NCI-H2227 (cell line): ENCODE data around the gene SIK1.
"Not testable (repeated sequence)": the region's sequence is repeated elsewhere in the genome, so short reads cannot be mapped to it uniquely, and the experiment has no call there.

ENCODE experiments used
- DNase-seq: peaks from one replicate; lab custom pipeline; 2025; ENCODE audit not compliant: unreplicated experiment; lab: John Stamatoyannopoulos, UW

The SIK1 gene

DNA sequence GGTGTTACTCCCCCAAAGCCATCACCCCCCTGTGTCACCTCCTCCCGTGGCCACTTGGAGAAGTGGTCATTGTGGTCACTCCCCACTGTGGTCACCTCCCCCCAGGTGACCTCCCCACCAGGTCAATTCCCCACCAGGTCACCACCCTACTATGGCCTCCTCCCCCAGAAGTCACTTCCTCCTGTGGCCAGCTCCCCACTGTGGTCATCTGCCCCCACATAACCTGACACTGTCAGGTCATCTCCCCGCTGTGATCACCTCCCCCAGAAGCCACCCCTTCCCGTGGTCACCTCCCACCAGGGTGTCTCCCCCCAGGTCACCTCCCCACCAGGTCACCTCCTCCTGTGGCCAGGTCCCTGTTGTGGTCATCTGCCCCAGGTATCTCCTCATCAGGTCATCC lies 28.9 kb downstream of the SIK1 start:
- DNase-seq = not testable (repeated sequence)

DNA sequence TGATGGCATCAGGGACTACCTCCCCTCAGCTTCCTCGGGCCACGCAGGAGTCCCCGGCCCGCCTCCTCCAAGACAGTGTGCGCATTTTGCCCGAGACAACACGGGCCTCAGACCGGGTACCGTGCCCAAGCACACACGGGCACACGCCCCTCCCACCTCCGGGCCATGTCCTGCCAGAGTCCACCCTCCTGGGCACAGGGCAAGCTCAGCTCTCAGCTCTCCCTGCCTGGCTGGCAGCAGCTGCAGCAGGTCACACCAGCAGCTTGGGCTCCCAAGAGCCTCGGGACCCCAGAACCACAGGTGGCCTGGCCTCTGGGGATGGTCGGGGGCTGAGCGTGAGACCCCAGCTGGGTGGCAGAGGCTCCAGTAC lies 29.5 kb downstream of the SIK1 start:
- not testable (repeated sequence) for DNase-seq

DNA sequence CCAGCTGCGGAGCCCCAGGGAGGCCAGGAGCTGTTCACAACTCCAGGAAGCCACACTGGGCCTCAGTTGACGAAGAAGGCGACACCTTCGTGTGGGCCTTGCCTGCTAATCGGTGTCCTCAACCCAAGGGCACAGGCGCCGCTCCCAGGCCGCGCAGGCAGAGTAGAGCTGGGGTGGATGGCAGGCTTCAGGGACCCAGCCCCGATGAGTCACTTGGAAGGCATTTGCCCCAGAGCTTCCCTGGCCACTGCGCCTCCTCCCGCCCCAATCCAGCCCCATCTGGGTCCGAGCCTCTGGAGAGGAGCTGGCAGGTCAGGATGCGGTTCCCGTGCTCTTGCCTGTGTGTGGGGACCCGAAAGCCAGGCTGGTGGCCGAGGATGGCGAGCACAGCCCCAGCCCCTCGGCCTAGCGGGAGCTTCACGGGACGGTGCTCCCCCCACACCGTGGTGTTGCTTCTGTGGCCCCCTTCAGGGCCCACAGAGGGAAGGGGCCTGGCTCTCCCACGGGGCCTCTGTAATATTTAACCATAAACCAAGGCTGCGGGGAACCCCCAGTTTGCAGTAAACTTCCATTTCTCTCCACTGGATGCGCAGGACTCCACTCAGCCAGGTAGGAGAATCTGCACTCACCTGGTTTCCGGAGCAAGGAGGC lies 30.0 kb downstream of the SIK1 start:
- DNase-seq = not testable (repeated sequence)

DNA sequence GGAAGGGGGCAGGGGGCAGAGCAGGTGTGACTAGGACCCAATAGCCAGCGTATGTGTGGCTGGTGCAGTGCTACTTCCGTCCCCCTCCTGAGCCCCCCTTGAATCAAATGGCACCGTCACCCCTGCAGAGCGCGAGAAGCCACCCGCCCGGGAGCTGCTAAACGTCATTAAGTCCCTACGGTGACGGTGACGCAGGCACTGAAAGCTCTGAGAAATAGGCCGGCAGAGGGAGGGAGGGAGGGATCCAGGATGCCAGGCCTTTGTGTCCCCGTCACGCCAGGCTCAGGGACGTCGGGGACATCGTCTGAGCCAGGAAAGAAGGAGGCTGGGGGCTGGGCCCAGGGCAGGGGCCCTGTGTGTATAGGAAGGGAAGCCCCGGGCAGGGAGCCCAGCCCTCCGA lies 43.6 kb downstream of the SIK1 start:
- not testable (repeated sequence) for DNase-seq

DNA sequence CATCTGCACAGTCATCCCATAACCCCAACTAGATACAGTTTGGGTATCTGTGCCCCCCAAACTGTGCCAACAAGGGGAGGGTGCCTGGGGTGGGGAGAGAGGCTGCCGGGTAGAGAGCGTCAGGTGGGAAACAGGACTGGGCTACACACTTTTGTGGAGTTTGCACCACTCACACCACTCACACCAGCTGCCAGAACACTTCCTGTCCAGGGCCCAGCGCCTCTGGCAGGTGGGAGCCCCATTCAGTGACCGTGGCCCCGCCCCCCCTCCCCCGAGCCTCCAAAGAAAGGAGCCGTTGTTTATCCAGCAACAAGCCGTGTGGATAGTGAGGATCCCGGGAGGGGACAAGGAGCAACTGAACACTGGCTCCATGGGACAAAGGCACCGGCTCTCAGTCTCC lies 44.0 kb downstream of the SIK1 start:
- DNase-seq = not testable (repeated sequence)

DNA sequence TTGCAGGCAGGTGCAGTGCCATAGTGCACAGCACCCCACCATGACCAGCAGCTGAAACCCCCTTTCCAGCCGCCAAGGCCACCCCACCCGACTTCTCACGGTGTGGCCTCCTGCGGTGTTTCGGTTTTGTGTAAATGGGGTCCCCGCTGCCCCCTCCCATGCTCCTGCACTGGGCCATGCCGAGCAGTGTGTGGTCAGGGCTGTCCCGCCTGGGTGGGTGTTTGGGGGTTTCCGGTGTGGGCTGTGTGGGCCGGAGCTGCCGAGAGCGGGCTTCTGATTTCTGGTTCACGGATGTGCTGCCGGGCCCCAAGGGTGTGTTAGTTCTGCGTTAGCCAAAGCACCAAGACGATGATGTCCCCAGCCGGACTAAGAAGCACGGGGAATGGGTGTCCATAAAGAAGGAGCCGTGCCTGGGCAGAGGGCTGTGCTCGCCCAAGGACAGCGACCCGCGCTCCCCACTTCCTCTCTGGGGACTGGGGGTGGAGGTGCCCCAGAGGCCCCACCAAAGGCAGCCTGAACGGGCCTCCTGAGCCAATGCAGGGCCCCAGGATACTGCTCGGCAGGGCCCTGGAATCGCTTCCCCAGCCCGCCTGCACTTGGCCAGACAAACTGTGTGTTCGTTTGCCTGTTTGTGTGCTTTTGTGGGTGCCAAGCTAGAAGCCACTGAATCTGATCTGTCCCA lies 45.9 kb downstream of the SIK1 start:
- DNase-seq = not testable (repeated sequence)

DNA sequence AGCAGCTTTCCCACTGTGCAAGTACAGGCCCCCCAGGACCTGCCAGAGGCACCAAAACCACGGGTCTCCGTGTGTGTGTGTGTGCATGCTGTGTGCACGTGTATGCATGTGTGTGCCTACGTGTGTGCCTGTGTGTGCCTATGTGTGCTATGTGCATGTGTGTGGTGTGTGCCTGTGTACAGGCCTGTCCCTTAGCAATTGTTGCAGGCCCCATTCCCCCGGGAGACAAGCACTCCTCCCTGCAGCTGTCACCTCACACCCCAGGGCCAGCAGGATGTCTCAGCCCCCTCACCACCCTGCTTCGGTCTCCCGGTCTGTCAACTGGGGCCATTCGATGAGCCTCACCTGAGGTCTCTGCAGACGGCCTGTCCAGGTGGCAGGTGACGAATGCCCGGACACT lies 46.6 kb downstream of the SIK1 start:
- DNase-seq = not testable (repeated sequence)

DNA sequence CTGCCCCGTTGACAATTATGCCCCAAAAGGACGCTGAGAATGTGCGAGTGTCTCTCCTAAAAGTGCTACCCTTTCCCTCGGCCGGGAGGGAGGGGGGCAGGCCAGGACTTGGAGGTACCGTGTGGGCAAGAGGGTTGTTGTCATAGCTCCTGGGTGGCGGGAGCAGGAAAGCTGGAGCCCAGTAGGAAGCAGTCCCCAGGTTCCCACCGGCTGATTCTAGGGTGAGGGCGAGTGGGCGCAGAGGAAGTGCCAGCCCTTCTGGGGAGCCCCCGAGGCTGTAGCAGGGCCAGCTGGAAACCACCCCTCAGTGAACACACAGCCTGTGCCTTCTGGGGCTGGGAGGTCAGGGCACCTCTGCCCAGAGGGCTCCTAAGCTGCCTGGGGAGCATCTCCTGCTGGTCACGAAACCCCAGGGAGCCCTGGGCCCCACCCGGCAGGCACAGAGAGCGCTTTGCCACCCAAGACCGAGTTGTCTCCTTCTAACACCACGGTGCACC lies 47.3 kb downstream of the SIK1 start:
- DNase-seq = not testable (repeated sequence)

DNA sequence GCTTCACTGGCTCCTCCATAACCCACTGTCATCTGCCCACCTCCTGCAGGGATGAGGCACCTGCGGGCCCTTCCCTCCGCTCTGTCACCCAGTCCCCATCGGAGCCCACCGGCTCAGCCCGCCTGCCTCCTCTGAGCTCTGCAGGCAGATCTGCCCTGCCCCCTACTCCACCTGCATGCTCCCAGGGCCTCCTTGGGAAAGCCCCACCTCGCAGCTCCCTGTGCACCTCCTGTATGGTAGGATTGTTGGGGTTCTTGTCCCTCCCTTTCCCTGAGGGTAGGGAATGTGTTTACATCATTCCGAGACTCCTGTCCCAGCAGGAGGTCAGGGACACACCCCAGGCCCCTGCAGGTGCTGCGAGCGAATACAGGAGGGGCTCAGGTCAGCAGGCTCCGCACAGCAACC lies 50.5 kb downstream of the SIK1 start:
- DNase-seq = no peak

DNA sequence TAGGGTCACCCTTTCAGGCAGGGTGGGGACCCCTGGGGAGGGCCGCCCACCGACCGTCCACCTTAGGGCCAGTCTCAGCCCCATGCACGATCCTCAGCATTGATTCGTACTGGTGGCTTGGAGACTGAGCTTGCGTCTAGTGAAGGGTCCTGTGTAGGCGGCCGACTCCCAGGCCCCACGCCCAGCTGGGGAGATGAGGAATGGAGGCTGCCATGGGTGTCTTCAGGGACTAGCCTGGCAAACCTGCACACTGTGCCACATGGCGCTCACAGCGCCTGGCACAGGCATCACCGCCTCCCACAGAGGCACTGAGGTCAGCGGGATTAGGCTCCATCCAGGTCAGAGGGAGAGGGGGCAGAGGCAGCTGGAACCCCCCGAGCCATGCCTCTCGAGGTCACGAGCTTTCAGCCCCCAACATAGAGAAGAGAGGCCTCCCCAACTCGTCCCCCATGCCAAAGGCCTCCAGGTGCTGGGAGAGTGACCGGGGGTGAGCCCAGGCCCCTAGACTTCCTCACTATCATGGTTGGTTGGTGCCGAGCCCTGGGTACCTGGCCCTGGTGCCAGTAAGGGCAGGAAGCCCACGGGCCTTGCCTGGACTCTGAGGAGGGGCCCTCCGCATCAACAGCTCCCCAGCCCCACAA lies 51.0 kb downstream of the SIK1 start:
- no peak for DNase-seq

DNA sequence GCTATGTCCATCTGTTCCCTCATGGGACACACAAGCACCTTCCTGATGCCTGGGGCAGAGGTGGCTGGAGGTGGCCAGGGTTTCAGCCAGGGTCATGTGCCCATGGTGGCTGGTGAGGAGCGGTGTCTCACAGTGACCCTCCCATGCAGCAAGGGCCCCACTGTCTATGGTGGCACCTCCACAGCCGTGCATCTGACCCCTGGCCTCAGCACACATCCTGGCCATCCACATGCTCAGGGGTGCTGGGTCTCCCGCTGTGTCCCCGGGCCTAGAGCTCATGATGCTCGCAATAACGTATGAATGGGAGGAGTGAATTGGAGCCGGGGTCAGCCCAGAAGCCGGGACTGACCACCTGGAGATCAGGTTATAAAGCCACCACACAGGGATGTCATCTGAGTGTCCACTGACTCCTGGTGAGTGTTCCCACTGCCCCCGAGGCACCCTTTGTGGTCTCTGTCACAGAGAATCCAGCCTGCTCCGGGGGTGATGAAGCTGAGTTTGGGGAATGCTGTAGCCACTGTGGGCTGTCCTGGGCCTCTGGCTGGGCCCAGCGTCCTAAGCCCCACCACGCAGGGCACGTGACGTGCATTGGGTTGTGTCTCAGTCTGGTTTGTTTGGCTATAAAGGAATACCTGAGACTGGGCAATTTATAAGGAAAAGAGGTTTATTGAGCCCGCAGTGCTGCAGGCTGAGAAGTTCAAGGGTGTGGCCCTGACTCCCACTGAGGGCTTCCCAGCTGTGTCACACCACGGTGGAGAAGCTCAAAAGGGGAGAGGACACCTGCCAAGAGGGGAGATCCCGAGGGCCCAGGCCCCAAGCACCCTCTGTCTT lies 51.7 kb downstream of the SIK1 start:
- no peak for DNase-seq

DNA sequence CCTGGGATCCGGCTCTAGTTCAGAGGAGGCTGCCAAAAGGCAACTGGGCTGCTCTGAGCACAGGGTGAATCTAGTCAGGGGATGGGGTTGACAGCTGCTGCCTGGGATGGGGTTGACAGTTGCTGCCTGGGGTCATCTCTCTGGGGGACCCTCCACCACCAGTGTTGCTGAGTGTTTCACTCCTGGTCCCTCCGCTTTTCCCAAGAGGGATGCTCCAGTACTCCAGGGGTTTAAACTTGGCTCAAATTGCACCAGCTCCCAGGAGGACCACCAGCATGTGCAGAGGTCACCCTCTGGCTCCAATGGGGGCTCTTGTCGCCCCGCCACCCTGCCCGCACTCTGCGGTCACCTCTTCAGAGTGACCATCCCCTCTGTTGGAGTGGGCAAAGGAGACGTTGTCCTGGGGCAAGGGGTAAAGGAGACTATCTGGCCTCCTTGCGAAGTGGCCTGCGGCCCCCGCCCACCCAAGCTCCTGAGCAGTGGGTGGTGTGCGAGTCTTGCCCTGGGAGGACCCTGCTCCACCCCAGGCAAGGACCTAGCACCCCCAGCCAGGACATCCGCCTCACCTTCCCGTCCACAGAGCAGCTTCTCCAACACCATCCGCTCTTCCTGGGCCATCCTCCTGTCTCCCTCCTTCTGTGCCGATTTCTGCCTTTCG lies 52.6 kb downstream of the SIK1 start:
- DNase-seq = no peak

DNA sequence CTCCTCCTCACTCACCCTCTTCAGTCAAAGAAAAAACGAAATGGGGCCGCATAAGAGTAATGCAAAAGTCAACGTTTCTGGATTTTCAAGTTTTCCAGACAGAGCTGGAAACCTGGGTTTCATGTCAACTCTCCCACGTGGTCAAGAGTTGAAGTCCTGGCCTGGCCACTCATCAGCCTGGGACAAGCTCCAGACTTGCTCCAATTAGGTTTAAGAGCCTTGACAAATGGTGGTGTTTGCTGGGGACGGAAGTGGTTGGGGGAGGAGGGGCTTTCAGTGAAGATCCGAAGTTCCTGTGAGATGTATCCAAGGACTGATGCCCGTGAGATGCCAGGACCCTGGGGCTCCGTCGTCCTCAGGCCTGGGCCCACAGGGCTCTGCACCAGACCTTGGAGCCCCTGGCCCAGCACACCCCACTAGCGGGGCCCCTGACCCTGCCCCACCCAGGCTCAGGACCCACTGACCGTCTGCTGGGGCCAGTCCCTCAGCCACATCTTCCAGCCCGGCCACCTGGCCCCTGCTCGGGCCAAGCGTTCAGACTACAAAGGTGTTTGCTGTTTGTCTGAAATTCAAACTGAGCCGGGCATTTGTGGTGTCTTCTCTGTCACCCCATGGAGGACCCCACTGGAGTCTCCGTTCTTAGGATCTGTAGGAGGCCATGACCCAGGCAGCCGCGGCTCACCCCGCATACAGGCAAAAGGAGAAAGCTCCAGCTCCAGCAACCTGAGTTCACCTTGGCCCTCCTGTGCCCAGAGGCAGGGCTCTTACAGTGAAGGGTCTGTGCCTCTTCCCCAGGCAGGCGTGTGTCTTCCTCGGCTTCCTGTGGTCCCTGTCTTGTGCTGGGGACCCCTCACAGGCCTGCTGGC lies 53.3 kb downstream of the SIK1 start:
- DNase-seq = no peak

DNA sequence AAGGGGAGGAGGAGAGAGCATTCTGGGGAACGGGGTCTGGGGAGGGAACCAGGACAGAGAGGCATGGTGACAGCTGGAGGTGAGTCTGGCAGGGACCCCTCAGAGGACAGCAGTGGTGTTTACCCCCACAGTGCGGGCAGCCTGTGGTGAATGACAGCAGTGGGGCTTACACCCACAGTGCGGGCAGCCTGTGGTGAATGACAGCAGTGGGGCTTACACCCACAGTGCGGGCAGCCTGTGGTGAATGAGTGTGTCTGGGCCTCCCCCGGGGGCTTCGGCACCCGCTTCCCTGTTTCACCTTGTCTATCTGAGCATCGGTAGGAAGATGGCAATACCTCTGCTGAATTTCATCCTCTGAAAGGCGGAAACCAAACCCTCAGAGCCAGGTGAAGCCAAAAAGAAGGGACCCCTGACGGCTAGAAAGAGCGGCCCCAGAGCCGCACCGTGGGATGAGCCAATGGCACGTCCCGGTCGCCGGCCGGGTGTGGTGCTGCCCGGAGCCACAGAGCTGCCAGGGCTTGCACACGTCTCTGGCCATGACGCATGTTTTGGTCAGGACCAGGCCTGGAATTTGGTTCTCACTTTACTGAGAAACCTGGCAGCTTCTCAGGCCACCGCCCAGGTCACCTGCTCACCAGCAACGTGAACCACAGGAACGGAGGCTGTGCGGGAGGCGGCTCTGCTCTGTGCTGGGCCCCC lies 54.1 kb downstream of the SIK1 start:
- no peak for DNase-seq

DNA sequence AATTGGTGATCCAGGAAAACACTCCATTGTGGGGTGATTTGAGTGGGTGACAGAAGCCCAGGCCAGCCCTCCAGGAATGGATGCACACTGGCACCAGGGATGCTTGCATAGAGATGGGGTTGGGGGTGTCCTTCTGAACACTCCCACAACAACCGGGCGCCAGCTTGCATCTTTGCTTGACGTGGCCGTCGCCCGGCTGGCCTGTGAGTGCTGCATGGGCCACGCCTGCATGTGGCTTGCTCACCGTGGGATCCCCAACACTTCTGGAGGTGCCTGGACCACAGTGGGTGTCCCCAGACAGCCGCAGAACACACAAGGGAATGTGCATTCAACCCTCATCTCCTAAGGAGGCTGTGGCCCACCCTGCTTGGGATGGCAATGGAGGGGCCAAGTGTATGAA lies 55.1 kb downstream of the SIK1 start:
- DNase-seq = no peak

DNA sequence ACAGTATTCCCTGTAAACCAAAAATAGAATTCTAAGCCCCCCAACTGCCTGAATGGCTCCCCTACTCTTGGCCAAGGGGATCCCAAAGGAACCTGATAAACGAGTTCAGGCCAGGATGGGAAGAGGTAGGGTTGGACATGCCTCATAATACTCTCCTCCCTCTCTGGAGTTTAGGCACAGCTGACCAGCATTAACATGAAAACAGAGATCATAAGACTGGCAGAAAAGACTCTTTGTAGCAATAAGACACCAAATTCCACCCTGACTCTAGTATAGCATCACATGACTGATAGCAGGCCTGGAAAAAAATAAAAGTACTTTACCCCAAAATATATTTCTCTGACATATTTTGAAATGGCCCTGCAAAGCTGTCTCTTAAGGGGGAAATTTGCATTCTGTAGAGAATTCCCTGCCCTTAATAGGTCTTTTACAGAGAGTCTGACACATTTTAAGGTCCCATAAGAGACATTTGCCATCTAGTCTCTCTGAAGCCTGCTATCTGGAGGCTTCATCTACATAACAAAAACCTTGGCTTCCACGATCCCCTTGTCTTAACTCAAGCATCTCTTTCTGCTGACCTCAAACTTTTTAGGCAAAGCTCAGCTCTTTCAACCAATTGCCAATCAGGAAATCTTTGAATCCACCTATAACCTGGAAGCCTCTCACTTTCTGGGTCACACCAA lies 55.9 kb downstream of the SIK1 start:
- no peak for DNase-seq

DNA sequence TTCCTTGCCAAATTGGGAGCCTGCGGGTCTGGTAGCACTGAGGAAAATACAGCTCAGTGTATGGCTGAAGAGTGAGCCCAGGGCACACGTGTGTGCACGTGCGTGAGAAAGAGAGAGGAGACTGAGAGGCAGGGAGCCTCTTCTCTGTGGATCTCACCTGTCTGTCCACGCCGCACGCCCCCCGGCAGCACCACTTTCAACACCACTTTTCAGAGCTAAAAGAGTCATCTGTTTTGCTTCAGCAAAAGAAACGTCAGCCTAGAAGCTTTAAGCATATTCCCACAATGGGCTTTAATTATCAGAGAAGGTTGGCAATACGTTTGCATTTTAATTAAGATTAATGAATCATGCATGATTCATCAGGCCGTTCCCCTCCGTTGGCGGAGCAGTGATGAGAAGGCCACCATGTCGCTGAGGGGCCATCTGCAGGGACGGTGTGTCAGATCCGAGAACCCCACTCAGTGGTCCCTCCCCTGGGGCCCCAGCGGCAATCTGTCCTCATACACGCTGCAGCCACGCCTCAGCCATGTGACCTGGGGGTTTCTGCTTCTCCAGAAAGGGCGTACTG lies 56.8 kb downstream of the SIK1 start:
- no peak for DNase-seq

DNA sequence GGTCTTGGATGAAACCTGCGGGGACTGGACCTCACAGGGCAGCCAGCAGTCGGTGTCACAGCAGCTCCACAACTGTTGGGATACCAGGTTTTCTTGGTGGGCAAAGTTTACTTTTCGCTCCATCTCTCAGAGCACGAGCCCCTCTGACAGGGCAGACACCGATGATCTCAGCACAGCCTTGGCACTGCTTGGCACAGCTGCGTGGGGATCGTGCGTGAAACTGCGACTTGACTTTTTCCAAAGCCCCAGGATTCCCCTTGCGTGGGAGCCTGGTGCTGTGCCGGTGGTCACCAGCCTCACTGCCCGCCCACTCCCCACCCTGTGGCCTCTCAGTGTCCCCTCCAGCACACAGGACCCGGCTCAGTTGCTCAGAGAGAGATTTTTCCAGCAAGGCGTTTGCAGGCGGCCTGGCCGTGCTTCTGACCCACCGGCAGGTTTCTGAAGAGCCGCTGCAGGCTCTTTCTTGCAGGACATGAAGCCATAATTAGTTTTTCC lies 57.3 kb downstream of the SIK1 start:
- DNase-seq = no peak
